ENCODE results near the gene BCL7A.

The BCL7A gene

DNA sequence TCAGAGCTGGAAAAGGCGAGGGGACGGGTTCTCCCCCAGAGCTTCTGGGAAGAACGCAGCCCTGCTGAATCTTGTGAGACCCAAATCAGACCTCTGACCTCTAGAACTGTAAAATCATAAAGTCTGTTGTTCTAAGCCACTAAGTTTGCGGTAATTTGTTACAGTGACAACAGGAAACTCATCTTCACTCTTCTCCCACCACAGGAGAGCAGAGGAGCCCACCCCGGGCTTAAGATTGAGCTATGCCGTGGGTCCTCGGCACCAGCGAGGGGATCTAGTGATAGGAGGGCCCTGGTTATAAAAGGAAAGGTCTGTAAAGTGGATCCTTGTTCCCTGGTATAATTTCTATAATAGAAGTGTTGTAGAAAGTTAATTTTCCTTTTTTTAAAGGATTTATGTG lies 64.4 kb downstream of the BCL7A start:
- TF ChIP-seq CSRNP3 (CRISPR knock-in tag; IDR thresholded peaks at IDR 0.05) = no peak
- no peak for TF ChIP-seq ZNF70 (CRISPR knock-in tag; IDR thresholded peaks at IDR 0.05)
- TF ChIP-seq SNAI2 (CRISPR knock-in tag; IDR thresholded peaks at IDR 0.05) = no peak
- TF ChIP-seq ZC3H10 (CRISPR knock-in tag; IDR thresholded peaks at IDR 0.05) = no peak
- no peak for TF ChIP-seq CSDC2 (CRISPR knock-in tag; IDR thresholded peaks at IDR 0.05)
- TF ChIP-seq ESRRG (CRISPR knock-in tag; IDR thresholded peaks at IDR 0.05) = no peak
- TF ChIP-seq, protein P1, sequence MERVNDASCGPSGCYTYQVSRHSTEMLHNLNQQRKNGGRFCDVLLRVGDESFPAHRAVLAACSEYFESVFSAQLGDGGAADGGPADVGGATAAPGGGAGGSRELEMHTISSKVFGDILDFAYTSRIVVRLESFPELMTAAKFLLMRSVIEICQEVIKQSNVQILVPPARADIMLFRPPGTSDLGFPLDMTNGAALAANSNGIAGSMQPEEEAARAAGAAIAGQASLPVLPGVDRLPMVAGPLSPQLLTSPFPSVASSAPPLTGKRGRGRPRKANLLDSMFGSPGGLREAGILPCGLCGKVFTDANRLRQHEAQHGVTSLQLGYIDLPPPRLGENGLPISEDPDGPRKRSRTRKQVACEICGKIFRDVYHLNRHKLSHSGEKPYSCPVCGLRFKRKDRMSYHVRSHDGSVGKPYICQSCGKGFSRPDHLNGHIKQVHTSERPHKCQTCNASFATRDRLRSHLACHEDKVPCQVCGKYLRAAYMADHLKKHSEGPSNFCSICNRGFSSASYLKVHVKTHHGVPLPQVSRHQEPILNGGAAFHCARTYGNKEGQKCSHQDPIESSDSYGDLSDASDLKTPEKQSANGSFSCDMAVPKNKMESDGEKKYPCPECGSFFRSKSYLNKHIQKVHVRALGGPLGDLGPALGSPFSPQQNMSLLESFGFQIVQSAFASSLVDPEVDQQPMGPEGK (CRISPR knock-in tag; IDR thresholded peaks at IDR 0.05; ENCODE audit: borderline replicate concordance) = no peak
- no peak for TF ChIP-seq ISL1 (CRISPR knock-in tag; IDR thresholded peaks at IDR 0.05)
- TF ChIP-seq ZNF8 (CRISPR knock-in tag; IDR thresholded peaks at IDR 0.05) = no peak
- TF ChIP-seq OSR1 (CRISPR knock-in tag; IDR thresholded peaks at IDR 0.05) = no peak
- TF ChIP-seq RARB (CRISPR knock-in tag; IDR thresholded peaks at IDR 0.05) = no peak
- TF ChIP-seq, protein P2, sequence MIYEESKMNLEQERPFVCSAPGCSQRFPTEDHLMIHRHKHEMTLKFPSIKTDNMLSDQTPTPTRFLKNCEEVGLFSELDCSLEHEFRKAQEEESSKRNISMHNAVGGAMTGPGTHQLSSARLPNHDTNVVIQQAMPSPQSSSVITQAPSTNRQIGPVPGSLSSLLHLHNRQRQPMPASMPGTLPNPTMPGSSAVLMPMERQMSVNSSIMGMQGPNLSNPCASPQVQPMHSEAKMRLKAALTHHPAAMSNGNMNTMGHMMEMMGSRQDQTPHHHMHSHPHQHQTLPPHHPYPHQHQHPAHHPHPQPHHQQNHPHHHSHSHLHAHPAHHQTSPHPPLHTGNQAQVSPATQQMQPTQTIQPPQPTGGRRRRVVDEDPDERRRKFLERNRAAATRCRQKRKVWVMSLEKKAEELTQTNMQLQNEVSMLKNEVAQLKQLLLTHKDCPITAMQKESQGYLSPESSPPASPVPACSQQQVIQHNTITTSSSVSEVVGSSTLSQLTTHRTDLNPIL (CRISPR knock-in tag; IDR thresholded peaks at IDR 0.05; ENCODE audit: low read depth) = no peak
- no peak for TF ChIP-seq TOX (CRISPR knock-in tag; IDR thresholded peaks at IDR 0.05; ENCODE audit: borderline replicate concordance)
- no peak for TF ChIP-seq ARNTL (CRISPR knock-in tag; IDR thresholded peaks at IDR 0.05; ENCODE audit: borderline replicate concordance, low read depth)
- no peak for TF ChIP-seq TCF4 (CRISPR knock-in tag; IDR thresholded peaks at IDR 0.05; ENCODE audit: borderline replicate concordance)
- TF ChIP-seq PPARA (CRISPR knock-in tag; IDR thresholded peaks at IDR 0.05; ENCODE audit: borderline replicate concordance) = no peak
- no peak for TF ChIP-seq ZFP3 (CRISPR knock-in tag; IDR thresholded peaks at IDR 0.05)
- no peak for TF ChIP-seq GLIS3 (CRISPR knock-in tag; IDR thresholded peaks at IDR 0.05)
- TF ChIP-seq ZFP30 (CRISPR knock-in tag; IDR thresholded peaks at IDR 0.05) = no peak
- ATAC-seq = no peak

GRCh38 chr12:122086641-122087285 lies 65.1 kb downstream of the BCL7A start:
- no peak for TF ChIP-seq PPARA (CRISPR knock-in tag; IDR thresholded peaks at IDR 0.05; ENCODE audit: borderline replicate concordance)
- no peak for TF ChIP-seq OSR1 (CRISPR knock-in tag; IDR thresholded peaks at IDR 0.05)
- TF ChIP-seq CSDC2 (CRISPR knock-in tag; IDR thresholded peaks at IDR 0.05) = no peak
- no peak for TF ChIP-seq ZNF70 (CRISPR knock-in tag; IDR thresholded peaks at IDR 0.05)
- TF ChIP-seq SNAI2 (CRISPR knock-in tag; IDR thresholded peaks at IDR 0.05) = no peak
- TF ChIP-seq, protein P1 (CRISPR knock-in tag; IDR thresholded peaks at IDR 0.05; ENCODE audit: borderline replicate concordance) = no peak
- no peak for TF ChIP-seq ESRRG (CRISPR knock-in tag; IDR thresholded peaks at IDR 0.05)
- TF ChIP-seq, protein P3, sequence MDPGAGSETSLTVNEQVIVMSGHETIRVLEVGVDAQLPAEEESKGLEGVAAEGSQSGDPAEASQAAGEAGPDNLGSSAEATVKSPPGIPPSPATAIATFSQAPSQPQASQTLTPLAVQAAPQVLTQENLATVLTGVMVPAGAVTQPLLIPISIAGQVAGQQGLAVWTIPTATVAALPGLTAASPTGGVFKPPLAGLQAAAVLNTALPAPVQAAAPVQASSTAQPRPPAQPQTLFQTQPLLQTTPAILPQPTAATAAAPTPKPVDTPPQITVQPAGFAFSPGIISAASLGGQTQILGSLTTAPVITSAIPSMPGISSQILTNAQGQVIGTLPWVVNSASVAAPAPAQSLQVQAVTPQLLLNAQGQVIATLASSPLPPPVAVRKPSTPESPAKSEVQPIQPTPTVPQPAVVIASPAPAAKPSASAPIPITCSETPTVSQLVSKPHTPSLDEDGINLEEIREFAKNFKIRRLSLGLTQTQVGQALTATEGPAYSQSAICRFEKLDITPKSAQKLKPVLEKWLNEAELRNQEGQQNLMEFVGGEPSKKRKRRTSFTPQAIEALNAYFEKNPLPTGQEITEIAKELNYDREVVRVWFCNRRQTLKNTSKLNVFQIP (CRISPR knock-in tag; IDR thresholded peaks at IDR 0.05; ENCODE audit: borderline replicate concordance, low read depth) = no peak
- TF ChIP-seq ARNTL (CRISPR knock-in tag; IDR thresholded peaks at IDR 0.05; ENCODE audit: borderline replicate concordance, low read depth) = no peak
- TF ChIP-seq GLIS3 (CRISPR knock-in tag; IDR thresholded peaks at IDR 0.05) = no peak
- TF ChIP-seq TOX (CRISPR knock-in tag; IDR thresholded peaks at IDR 0.05; ENCODE audit: borderline replicate concordance) = no peak
- no peak for TF ChIP-seq BACH2 (CRISPR knock-in tag; IDR thresholded peaks at IDR 0.05; ENCODE audit: borderline replicate concordance)
- TF ChIP-seq, protein P2 (CRISPR knock-in tag; IDR thresholded peaks at IDR 0.05; ENCODE audit: low read depth) = no peak
- no peak for ATAC-seq
